HEK293 (cell line): ENCODE measurements around the gene FMO2.

ENCODE experiments used
- CTCF ChIA-PET: fragments of 350-600 bp; formaldehyde crosslinking; extraction: SDS; loops from one replicate; lab custom pipeline; 2021; ENCODE audit warnings: antibody characterized with exemption; lab: Yijun Ruan, JAX
- POLR2A ChIA-PET: fragments of 300-600 bp; formaldehyde crosslinking; extraction: SDS; loops from one replicate; lab custom pipeline; 2020; ENCODE audit warnings: antibody characterized with exemption, inconsistent platforms; lab: Yijun Ruan, JAX
- H3K27ac ChIP-seq: fragments of 200-500 bp; sonication (Bioruptor generic); 2 replicates; pipeline ENCODE4 v1.5.1; 2014; ENCODE audit warnings: low read depth, low read length, control low read depth, inconsistent platforms; ENCODE audit errors: extremely low read depth
- H3K36me3 ChIP-seq, 2 experiments: fragments of 200-500 bp in 1 of 2; sonication (Bioruptor generic) in 1 of 2; 1 replicate in 1 of 2; 2 replicates in 1 of 2; pipeline ENCODE4 v1.5.1; 2014 to 2017; ENCODE audit warnings: inconsistent platforms in 2 of 2, low read length in 2 of 2; ENCODE audit not compliant: control insufficient read depth in 2 of 2, insufficient read depth in 1 of 2
- H3K4me1 ChIP-seq: fragments of 200-500 bp; sonication (Bioruptor generic); 2 replicates; pipeline ENCODE4 v1.5.1; 2014; ENCODE audit warnings: mild to moderate bottlenecking, low read length, inconsistent platforms; ENCODE audit not compliant: control insufficient read depth, insufficient read depth
- H3K4me3 ChIP-seq: 2 replicates; pipeline ENCODE4 v1.5.1; 2011; ENCODE audit warnings: low read depth, mild to moderate bottlenecking, control low read depth, low read length, moderate library complexity
- H3K9me3 ChIP-seq: fragments of 200-500 bp; sonication (Bioruptor generic); 2 replicates; pipeline ENCODE4 v1.5.1; 2014; ENCODE audit warnings: low read depth, low read length, inconsistent platforms; ENCODE audit not compliant: control insufficient read depth, insufficient read depth
- CTCF ChIP-seq: fragments of 450-650 bp; formaldehyde crosslinking; IDR thresholded peaks from 2 replicates; pipeline ENCODE4 v1.5.1; 2016; ENCODE audit warnings: missing biosample characterization, missing genetic modification characterization
- GLI2 ChIP-seq: fragments of 450-650 bp; formaldehyde crosslinking; IDR thresholded peaks from 2 replicates; pipeline ENCODE4; 2017; ENCODE audit warnings: missing biosample characterization, missing genetic modification characterization, low read depth, borderline replicate concordance
- PRDM4 ChIP-seq: fragments of 450-650 bp; formaldehyde crosslinking; IDR thresholded peaks from 2 replicates; pipeline ENCODE4 v1.5.1; 2017; ENCODE audit warnings: missing biosample characterization, missing genetic modification characterization
- REPIN1 ChIP-seq: fragments of 450-650 bp; formaldehyde crosslinking; IDR thresholded peaks from 2 replicates; pipeline ENCODE4 v1.5.1; 2017; ENCODE audit warnings: missing biosample characterization, missing genetic modification characterization, low read depth
- SETDB1 ChIP-seq: IDR thresholded peaks from one replicate; pipeline ENCODE4 v1.6.1; 2017; ENCODE audit warnings: mild to moderate bottlenecking, low read length, moderate library complexity, mixed read lengths; ENCODE audit not compliant: insufficient read length
- YY1 ChIP-seq: fragments of 450-650 bp; formaldehyde crosslinking; IDR thresholded peaks from 2 replicates; pipeline ENCODE4 v1.5.1; 2018; ENCODE audit warnings: missing biosample characterization, missing genetic modification characterization
- ZNF174 ChIP-seq: fragments of 450-650 bp; formaldehyde crosslinking; IDR thresholded peaks from 2 replicates; pipeline ENCODE4 v1.5.0; 2017; ENCODE audit warnings: missing biosample characterization, mild to moderate bottlenecking, missing genetic modification characterization
- ZNF280D ChIP-seq: fragments of 450-650 bp; formaldehyde crosslinking; IDR thresholded peaks from 2 replicates; pipeline ENCODE4 v1.5.1; 2016; ENCODE audit warnings: missing biosample characterization, missing genetic modification characterization
- ZNF324 ChIP-seq: fragments of 450-650 bp; formaldehyde crosslinking; IDR thresholded peaks from 2 replicates; pipeline ENCODE4 v1.5.1; 2016; ENCODE audit warnings: missing biosample characterization, missing genetic modification characterization
- ZNF404 ChIP-seq: fragments of 450-650 bp; formaldehyde crosslinking; IDR thresholded peaks from 2 replicates; pipeline ENCODE4 v1.5.1; 2017; ENCODE audit warnings: missing biosample characterization, missing genetic modification characterization
- ZNF561 ChIP-seq: fragments of 450-650 bp; IDR thresholded peaks from 2 replicates; pipeline ENCODE4 v1.5.1; 2018; ENCODE audit warnings: missing biosample characterization, missing genetic modification characterization, borderline replicate concordance
- ZNF580 ChIP-seq: fragments of 450-650 bp; formaldehyde crosslinking; IDR thresholded peaks from 2 replicates; pipeline ENCODE4 v1.5.1; 2016; ENCODE audit warnings: missing biosample characterization, missing genetic modification characterization
- ZNF621 ChIP-seq: fragments of 450-650 bp; formaldehyde crosslinking; IDR thresholded peaks from 2 replicates; pipeline ENCODE4 v1.5.1; 2017; ENCODE audit warnings: missing biosample characterization, missing genetic modification characterization
- ZNF645 ChIP-seq: fragments of 450-650 bp; formaldehyde crosslinking; IDR thresholded peaks from 2 replicates; pipeline ENCODE4; 2016; ENCODE audit warnings: missing biosample characterization, missing genetic modification characterization
- ZNF654 ChIP-seq: fragments of 450-650 bp; formaldehyde crosslinking; IDR thresholded peaks from 2 replicates; pipeline ENCODE4 v1.5.1; 2016; ENCODE audit warnings: low read depth, missing biosample characterization, missing genetic modification characterization
- ZNF660 ChIP-seq: fragments of 450-650 bp; IDR thresholded peaks from 2 replicates; pipeline ENCODE4 v1.5.1; 2018; ENCODE audit warnings: missing biosample characterization, mild to moderate bottlenecking, missing genetic modification characterization

FMO2 gene

GRCh38 chr1:171243878-171244277 is 58.8 kb downstream of the FMO2 start (continued):
- TF ChIP-seq REPIN1 (tag by site-specific recombination): no peak
- no peak for TF ChIP-seq ZNF621 (tag by site-specific recombination)
- no peak for TF ChIP-seq ZNF404 (tag by site-specific recombination)
- no peak for TF ChIP-seq SETDB1
- TF ChIP-seq ZNF324: no peak
- TF ChIP-seq PRDM4 (tag by site-specific recombination): no peak
- TF ChIP-seq YY1 (tag by site-specific recombination): no peak
- no peak for TF ChIP-seq ZNF660 (tag by site-specific recombination)
- TF ChIP-seq ZNF174: no peak
- no peak for TF ChIP-seq ZNF645 (tag by site-specific recombination)
- no peak for TF ChIP-seq GLI2 (tag by site-specific recombination)

GRCh38 chr1:171245458-171246064 is 60.5 kb downstream of the FMO2 start:
- Histone ChIP-seq H3K4me3 (no peak overlapping the region), H3K36me3 (no peaks in the 10 kb centered on the region), H3K27ac (no peak overlapping the region)
- CTCF ChIA-PET: interaction anchor here (0.6 to 5.1 kb wide), 24 partner anchors 9 to 241 kb away, joined by 3 to 41 read pairs (median 4); partner anchors contain the start of gene FMO4
- POLR2A ChIA-PET: no interaction called here
- TF ChIP-seq ZNF280D (tag by site-specific recombination) (no peak), ZNF580 (no peak), ZNF654 (tag by site-specific recombination) (0 out of 2 replicates have a peak, but pooled peaks have one; percentile 11), ZNF561 (tag by site-specific recombination) (no peak), CTCF (tag by site-specific recombination) (0 out of 2 replicates have a peak, but pooled peaks have one; percentile 26)
- TF ChIP-seq, all 188 proteins: peak for 2
- H3K9me3 ChIP-seq: no peaks in the 10 kb centered on the region
- no peaks in the 10 kb centered on the region for H3K4me1 ChIP-seq
